HepG2 (cell line): ENCODE measurements around the gene SBNO1. TPM values are rescaled to one million over a fixed set of nuclear protein-coding genes. Genes with fewer than 3 reads are reported as not detected.

ENCODE experiments used
- CAMTA2 ChIP-seq: sonication (generic); formaldehyde crosslinking; IDR thresholded peaks from 2 replicates; pipeline ENCODE4 v1.4.0; 2020; ENCODE audit warnings: mild to moderate bottlenecking, missing genetic modification reagents, borderline replicate concordance
- FOXA1 ChIP-seq, 2 experiments: fragments of 450-650 bp in 1 of 2; sonication (generic) in 1 of 2; formaldehyde crosslinking in 1 of 2; IDR thresholded peaks; 2 replicates each; pipeline versions ENCODE4 v1.4.0 to v1.6.1; 2016 to 2020; ENCODE audit warnings: missing genetic modification reagents in 1 of 2
- IRX3 ChIP-seq: sonication (generic); formaldehyde crosslinking; IDR thresholded peaks from 2 replicates; pipeline ENCODE4 v1.8.1; 2023; ENCODE audit warnings: mild to moderate bottlenecking, low read depth, missing genetic modification reagents, borderline replicate concordance
- KDM3A ChIP-seq: IDR thresholded peaks from 2 replicates; pipeline ENCODE4 v1.6.1; 2018; ENCODE audit warnings: low read depth, missing compliant biosample characterization
- MED1 ChIP-seq: sonication (generic); formaldehyde crosslinking; IDR thresholded peaks from 2 replicates; pipeline ENCODE4 v1.4.0; 2020; ENCODE audit warnings: missing genetic modification reagents
- NCOA5 ChIP-seq: sonication (generic); formaldehyde crosslinking; IDR thresholded peaks from 2 replicates; pipeline ENCODE4 v1.4.0; 2020; ENCODE audit warnings: missing genetic modification reagents
- PHF5A ChIP-seq: IDR thresholded peaks from one replicate; pipeline ENCODE4 v1.6.1; 2018; ENCODE audit warnings: low read depth, missing genetic modification reagents; ENCODE audit not compliant: unreplicated experiment
- SMAD1 ChIP-seq: sonication (generic); formaldehyde crosslinking; IDR thresholded peaks from 2 replicates; pipeline ENCODE4 v1.4.0; 2020; ENCODE audit warnings: missing genetic modification reagents, low read depth, mild to moderate bottlenecking, borderline replicate concordance
- SMC3 ChIP-seq: IDR thresholded peaks from 2 replicates; pipeline ENCODE4 v1.6.1; 2011; ENCODE audit warnings: low read length, improper control_type of control experiment
- SNRNP70 ChIP-seq: fragments of 200-400 bp; formaldehyde crosslinking; IDR thresholded peaks from 2 replicates; pipeline ENCODE4 v1.6.1; 2017; ENCODE audit warnings: mild to moderate bottlenecking, low read depth, low read length, moderate library complexity
- SOX6 ChIP-seq, 2 experiments: fragments of 450-650 bp in 1 of 2; sonication (generic) in 1 of 2; formaldehyde crosslinking in 1 of 2; IDR thresholded peaks; 2 replicates each; pipeline versions ENCODE4 v1.4.0 to v1.6.1; 2017 to 2020; ENCODE audit warnings: antibody characterized with exemption in 1 of 2, mild to moderate bottlenecking in 1 of 2, missing genetic modification reagents in 1 of 2
- SUZ12 ChIP-seq: fragments of 150-350 bp; IDR thresholded peaks from 2 replicates; pipeline ENCODE4 v1.6.1; 2014; ENCODE audit warnings: low read depth, low read length
- WIZ ChIP-seq: sonication (generic); formaldehyde crosslinking; IDR thresholded peaks from 2 replicates; pipeline ENCODE4 v1.5.1; 2020; ENCODE audit warnings: mild to moderate bottlenecking, missing genetic modification reagents
- YEATS4 ChIP-seq: sonication (generic); formaldehyde crosslinking; IDR thresholded peaks from 2 replicates; pipeline ENCODE4 v1.4.0; 2020; ENCODE audit warnings: missing genetic modification reagents, borderline replicate concordance
- ZKSCAN5 ChIP-seq: sonication (generic); formaldehyde crosslinking; IDR thresholded peaks from 2 replicates; pipeline ENCODE4 v1.5.1; 2020; ENCODE audit warnings: mild to moderate bottlenecking, missing genetic modification reagents
- ZNF383 ChIP-seq: sonication (generic); formaldehyde crosslinking; IDR thresholded peaks from 2 replicates; pipeline ENCODE4 v1.4.0; 2020; ENCODE audit warnings: missing genetic modification reagents, mild to moderate bottlenecking, borderline replicate concordance
- ZNF607 ChIP-seq: sonication (generic); formaldehyde crosslinking; IDR thresholded peaks from 2 replicates; pipeline ENCODE4 v1.5.1; 2020; ENCODE audit warnings: missing genetic modification reagents, mild to moderate bottlenecking, borderline replicate concordance
- ZNF644 ChIP-seq: IDR thresholded peaks from 2 replicates; pipeline ENCODE4 v1.6.1; 2016; ENCODE audit warnings: low read depth
- ZNF788 ChIP-seq: sonication (generic); formaldehyde crosslinking; IDR thresholded peaks from 2 replicates; pipeline ENCODE4 v1.5.0; 2020; ENCODE audit warnings: mild to moderate bottlenecking, missing genetic modification reagents, borderline replicate concordance
- ZNF841 ChIP-seq: sonication (generic); formaldehyde crosslinking; IDR thresholded peaks from 2 replicates; pipeline ENCODE4 v1.8.1; 2023; ENCODE audit warnings: missing genetic modification reagents, borderline replicate concordance
- polyA plus RNA-seq, 8 experiments: library from polyadenylated mRNA; depleted of rRNA in 3 of 8; stranded (reverse) in 7 of 8; unstranded in 1 of 8; fragments of >200 nt; fragmentation: Illumina TruSeq in 4 of 8; extraction: Trizol in 4 of 8; gene quantifications; 2 replicates each; pipeline versions ENCODE4 v1.2.1 to v1.2.3, GENCODE V29; 2011 to 2016; ENCODE audit warnings: low read depth in 4 of 8, missing spikeins in 1 of 8, mixed read lengths in 1 of 8; ENCODE audit not compliant: insufficient read depth in 1 of 8
- total RNA-seq, 5 experiments: library from RNA; depleted of rRNA; stranded (reverse); fragments of >200 nt; fragmentation: Illumina TruSeq; extraction: Trizol; gene quantifications; 2 replicates each; pipeline ENCODE4 v1.2.3, GENCODE V29; 2016; ENCODE audit warnings: low read depth in 1 of 5
- TF ChIP-seq, protein P1 (sequence below), 2 experiments: fragments of 450-650 bp in 1 of 2; sonication (generic) in 1 of 2; formaldehyde crosslinking; IDR thresholded peaks; 2 replicates each; pipeline versions ENCODE4 v1.5.0 to v1.8.0; 2020 to 2022; ENCODE audit warnings: mild to moderate bottlenecking in 1 of 2, missing genetic modification reagents in 1 of 2
- TF ChIP-seq, protein P2 (sequence below): IDR thresholded peaks from 2 replicates; pipeline ENCODE4 v1.6.1; 2012; ENCODE audit warnings: inconsistent platforms
- TF ChIP-seq, protein P3 (sequence below): sonication (generic); formaldehyde crosslinking; IDR thresholded peaks from 2 replicates; pipeline ENCODE4 v1.8.0; 2023; ENCODE audit warnings: mild to moderate bottlenecking, missing genetic modification reagents
- TF ChIP-seq, protein P4 (sequence below): sonication (generic); formaldehyde crosslinking; IDR thresholded peaks from 2 replicates; pipeline ENCODE4 v1.4.0; 2020; ENCODE audit warnings: missing genetic modification reagents, borderline replicate concordance
- TF ChIP-seq, protein P5 (sequence below): sonication (generic); formaldehyde crosslinking; IDR thresholded peaks from 2 replicates; pipeline ENCODE4 v1.5.0; 2020; ENCODE audit warnings: missing genetic modification reagents, mild to moderate bottlenecking, borderline replicate concordance

SBNO1 gene
- total and polyA plus RNA-seq, 2 of the 13 experiments (the other 11 are each of a cell fraction or from before 2014, with no cell fraction given) = 10.9 to 40.2 TPM

DNA sequence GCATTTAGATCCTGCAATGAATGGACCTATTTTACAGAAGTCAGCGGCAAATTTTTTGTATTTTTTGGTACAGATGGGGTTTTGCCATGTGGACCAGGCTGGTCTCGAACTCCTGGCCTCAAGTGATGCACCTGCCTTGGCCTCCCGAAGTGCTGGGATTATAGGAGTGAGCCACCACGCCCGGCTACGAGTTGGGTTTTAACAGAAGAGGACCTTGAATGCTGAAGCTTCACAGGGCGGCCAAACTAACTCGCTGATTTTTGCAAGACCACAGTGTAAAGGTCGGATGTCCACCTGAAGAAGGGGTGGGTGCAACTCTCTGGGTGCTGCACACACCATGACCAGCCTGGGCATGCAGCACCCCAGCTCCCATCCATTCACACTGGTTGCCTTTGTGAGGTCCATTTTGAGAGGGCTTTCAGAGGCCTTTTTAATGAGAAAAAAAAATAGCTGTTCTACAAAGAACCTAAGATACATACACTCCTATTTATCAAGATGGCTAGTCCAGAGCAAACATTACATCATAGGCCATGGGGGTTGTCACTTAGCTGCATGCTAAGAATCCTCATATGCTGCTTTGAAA, 71.4 kb downstream of the SBNO1 start (continued):
- TF ChIP-seq, protein P1, sequence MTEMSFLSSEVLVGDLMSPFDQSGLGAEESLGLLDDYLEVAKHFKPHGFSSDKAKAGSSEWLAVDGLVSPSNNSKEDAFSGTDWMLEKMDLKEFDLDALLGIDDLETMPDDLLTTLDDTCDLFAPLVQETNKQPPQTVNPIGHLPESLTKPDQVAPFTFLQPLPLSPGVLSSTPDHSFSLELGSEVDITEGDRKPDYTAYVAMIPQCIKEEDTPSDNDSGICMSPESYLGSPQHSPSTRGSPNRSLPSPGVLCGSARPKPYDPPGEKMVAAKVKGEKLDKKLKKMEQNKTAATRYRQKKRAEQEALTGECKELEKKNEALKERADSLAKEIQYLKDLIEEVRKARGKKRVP (CRISPR knock-in tag; IDR thresholded peaks at IDR 0.05) = peak in 1 of 2 experiments; percentile 66; a peak in 2 of 4 replicates
- TF ChIP-seq, protein P2, sequence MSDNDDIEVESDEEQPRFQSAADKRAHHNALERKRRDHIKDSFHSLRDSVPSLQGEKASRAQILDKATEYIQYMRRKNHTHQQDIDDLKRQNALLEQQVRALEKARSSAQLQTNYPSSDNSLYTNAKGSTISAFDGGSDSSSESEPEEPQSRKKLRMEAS = no peak
- TF ChIP-seq SUZ12 (no peak), NCOA5 (CRISPR knock-in tag) (no peak), ZNF644 (peak; percentile 93), ZNF607 (peak; percentile 50; the same call in 1 of the 2 replicates), IRX3 (no peak), CAMTA2 (no peak), SMC3 (no peak), SNRNP70 (no peak), YEATS4 (peak; percentile 72), ZNF841 (no peak), PHF5A (CRISPR knock-in tag) (no peak), ZNF788 (CRISPR knock-in tag) (no peak), ZKSCAN5 (no peak), ZNF383 (CRISPR knock-in tag) (0 out of 2 replicates have a peak, but pooled peaks have one; percentile 68), MED1 (CRISPR knock-in tag) (peak; percentile 62), SMAD1 (CRISPR knock-in tag) (no peak), SOX6 (IDR thresholded peaks at IDR 0.05) (no peak), SOX6 (CRISPR knock-in tag; IDR thresholded peaks at IDR 0.05) (peak; percentile 75), WIZ (CRISPR knock-in tag) (peak; percentile 64; the same call in 1 of the 2 replicates), KDM3A (CRISPR knock-in tag) (no peak), FOXA1 (IDR thresholded peaks at IDR 0.05) (no peak), FOXA1 (CRISPR knock-in tag; IDR thresholded peaks at IDR 0.05) (no peak; the same call in 1 of the 2 replicates)
- TF ChIP-seq, protein P3, sequence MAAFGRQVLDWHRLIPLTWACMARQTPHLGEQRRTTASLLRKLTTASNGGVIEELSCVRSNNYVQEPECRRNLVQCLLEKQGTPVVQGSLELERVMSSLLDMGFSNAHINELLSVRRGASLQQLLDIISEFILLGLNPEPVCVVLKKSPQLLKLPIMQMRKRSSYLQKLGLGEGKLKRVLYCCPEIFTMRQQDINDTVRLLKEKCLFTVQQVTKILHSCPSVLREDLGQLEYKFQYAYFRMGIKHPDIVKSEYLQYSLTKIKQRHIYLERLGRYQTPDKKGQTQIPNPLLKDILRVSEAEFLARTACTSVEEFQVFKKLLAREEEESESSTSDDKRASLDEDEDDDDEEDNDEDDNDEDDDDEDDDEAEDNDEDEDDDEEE (CRISPR knock-in tag) = no peak
- TF ChIP-seq, protein P4, sequence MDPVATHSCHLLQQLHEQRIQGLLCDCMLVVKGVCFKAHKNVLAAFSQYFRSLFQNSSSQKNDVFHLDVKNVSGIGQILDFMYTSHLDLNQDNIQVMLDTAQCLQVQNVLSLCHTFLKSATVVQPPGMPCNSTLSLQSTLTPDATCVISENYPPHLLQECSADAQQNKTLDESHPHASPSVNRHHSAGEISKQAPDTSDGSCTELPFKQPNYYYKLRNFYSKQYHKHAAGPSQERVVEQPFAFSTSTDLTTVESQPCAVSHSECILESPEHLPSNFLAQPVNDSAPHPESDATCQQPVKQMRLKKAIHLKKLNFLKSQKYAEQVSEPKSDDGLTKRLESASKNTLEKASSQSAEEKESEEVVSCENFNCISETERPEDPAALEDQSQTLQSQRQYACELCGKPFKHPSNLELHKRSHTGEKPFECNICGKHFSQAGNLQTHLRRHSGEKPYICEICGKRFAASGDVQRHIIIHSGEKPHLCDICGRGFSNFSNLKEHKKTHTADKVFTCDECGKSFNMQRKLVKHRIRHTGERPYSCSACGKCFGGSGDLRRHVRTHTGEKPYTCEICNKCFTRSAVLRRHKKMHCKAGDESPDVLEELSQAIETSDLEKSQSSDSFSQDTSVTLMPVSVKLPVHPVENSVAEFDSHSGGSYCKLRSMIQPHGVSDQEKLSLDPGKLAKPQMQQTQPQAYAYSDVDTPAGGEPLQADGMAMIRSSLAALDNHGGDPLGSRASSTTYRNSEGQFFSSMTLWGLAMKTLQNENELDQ (CRISPR knock-in tag) = no peak
- TF ChIP-seq, protein P5, sequence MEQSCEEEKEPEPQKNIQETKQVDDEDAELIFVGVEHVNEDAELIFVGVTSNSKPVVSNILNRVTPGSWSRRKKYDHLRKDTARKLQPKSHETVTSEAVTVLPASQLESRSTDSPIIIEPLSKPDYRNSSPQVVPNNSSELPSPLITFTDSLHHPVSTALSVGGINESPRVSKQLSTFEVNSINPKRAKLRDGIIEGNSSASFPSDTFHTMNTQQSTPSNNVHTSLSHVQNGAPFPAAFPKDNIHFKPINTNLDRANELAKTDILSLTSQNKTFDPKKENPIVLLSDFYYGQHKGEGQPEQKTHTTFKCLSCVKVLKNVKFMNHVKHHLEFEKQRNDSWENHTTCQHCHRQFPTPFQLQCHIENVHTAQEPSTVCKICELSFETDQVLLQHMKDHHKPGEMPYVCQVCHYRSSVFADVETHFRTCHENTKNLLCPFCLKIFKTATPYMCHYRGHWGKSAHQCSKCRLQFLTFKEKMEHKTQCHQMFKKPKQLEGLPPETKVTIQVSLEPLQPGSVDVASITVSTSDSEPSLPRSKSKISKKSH (CRISPR knock-in tag) = no peak
